ENCODE results near the gene SEC61B. TPM values are rescaled to one million over a fixed set of nuclear protein-coding genes. Genes with fewer than 3 reads are reported as not detected.
"Not testable (repeated sequence)": the region's sequence is repeated elsewhere in the genome, so short reads cannot be mapped to it uniquely, and the experiment has no call there.

The SEC61B gene
- total RNA-seq, 2 donors from 2014 or later: 153 to 187 TPM

DNA sequence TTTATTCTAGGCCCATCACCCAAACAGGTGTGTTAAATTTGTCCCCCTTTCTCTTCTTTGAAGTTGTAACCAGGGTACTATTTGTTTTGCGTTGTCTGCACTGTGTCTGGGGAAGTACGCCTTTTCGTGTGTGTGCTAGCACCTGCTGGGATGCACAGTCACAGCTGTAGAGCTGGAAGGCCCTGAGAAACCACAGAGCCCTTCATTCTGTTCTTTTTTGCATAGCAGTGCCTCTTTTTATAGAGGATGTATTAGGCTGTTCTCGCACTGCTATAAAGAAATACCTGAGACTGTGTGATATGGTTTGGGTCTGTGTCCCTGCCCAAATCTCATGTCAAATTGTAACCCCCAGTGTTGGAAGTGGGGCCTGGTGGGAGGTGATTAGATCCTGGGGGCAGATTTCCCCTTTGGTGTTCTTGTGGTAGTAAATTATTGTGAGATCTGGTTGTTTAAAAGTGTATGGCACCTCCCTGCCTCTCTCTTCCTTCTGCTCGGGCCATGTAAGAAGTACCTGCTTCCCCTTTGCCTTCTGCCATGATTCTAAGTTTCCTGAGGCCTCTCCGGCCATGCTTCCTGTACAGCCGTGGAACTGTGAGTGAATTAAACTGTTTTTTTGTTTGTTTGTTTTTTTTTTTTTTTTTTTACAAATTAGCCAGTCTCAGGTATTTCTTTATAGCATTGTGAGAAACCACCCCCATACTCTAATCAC, 14.0 kb downstream of the SEC61B start:
- TF ChIP-seq CTCF (conservative IDR thresholded peaks at IDR 0.05): no peak
- H3K4me1 ChIP-seq (ENCODE audit: control insufficient read depth, insufficient read depth, low read length): no peaks in the 10 kb centered on the region
- H3K36me3 ChIP-seq (ENCODE audit: control insufficient read depth, insufficient read depth, low read length): peaks cover 37% of the 10 kb centered on the region
- H3K4me3 ChIP-seq (ENCODE audit: low read length): no peak overlapping the region
- H3K9me3 ChIP-seq (ENCODE audit: control insufficient read depth, low read length): no peaks in the 10 kb centered on the region
- 86 to 100% methylated on average over 4 to 7 of the region's 7 CpGs for WGBS, 2 experiments (ENCODE audit: insufficient coverage in 1 of 2, insufficient read length in 1 of 2)
- H3K27me3 Mint-ChIP-seq (ENCODE audit: insufficient read depth): no peaks in the 10 kb centered on the region
- peaks cover 11% of the 10 kb centered on the region for H3K4me1 Mint-ChIP-seq
- H3K9me3 Mint-ChIP-seq: no peaks in the 10 kb centered on the region
- no peaks in the 10 kb centered on the region for H3K27me3 ChIP-seq (ENCODE audit: control insufficient read depth, insufficient read depth, low read length, poor library complexity, severe bottlenecking)
- H3K27ac ChIP-seq (ENCODE audit: low read depth, low read length): no peak overlapping the region
- no peak overlapping the region for H3K27ac Mint-ChIP-seq
- H3K9ac ChIP-seq (ENCODE audit: extremely low read depth, low read length, poor library complexity, severe bottlenecking): no peak overlapping the region
- peaks cover 8% of the 10 kb centered on the region for H3K36me3 Mint-ChIP-seq (ENCODE audit: low read depth)
- H3K4me3 Mint-ChIP-seq: no peak overlapping the region
- DNase-seq: no peak

GRCh38 chr9:99237356-99237755, 15.3 kb downstream of the SEC61B start:
- no peaks in the 10 kb centered on the region for H3K4me1 ChIP-seq (ENCODE audit: control insufficient read depth, insufficient read depth, low read length)
- H3K27ac ChIP-seq (ENCODE audit: low read depth, low read length): no peak overlapping the region
- no peaks in the 10 kb centered on the region for H3K9me3 ChIP-seq (ENCODE audit: control insufficient read depth, low read length)
- no peaks in the 10 kb centered on the region for H3K27me3 Mint-ChIP-seq (ENCODE audit: insufficient read depth)
- no peak for TF ChIP-seq CTCF (conservative IDR thresholded peaks at IDR 0.05)
- DNase-seq: no peak
- H3K27ac Mint-ChIP-seq: no peak overlapping the region
- H3K36me3 Mint-ChIP-seq (ENCODE audit: low read depth): peaks cover 9% of the 10 kb centered on the region
- no peak overlapping the region for H3K9ac ChIP-seq (ENCODE audit: extremely low read depth, low read length, poor library complexity, severe bottlenecking)
- H3K9me3 Mint-ChIP-seq: no peaks in the 10 kb centered on the region
- H3K27me3 ChIP-seq (ENCODE audit: control insufficient read depth, insufficient read depth, low read length, poor library complexity, severe bottlenecking): no peaks in the 10 kb centered on the region
- H3K4me1 Mint-ChIP-seq: peaks cover 11% of the 10 kb centered on the region
- H3K4me3 Mint-ChIP-seq: no peak overlapping the region
- peaks cover 25% of the 10 kb centered on the region for H3K36me3 ChIP-seq (ENCODE audit: control insufficient read depth, insufficient read depth, low read length)
- no peak overlapping the region for H3K4me3 ChIP-seq (ENCODE audit: low read length)

GRCh38 chr9:99237849-99238248, 15.8 kb downstream of the SEC61B start:
- not testable (repeated sequence) for DNase-seq

DNA sequence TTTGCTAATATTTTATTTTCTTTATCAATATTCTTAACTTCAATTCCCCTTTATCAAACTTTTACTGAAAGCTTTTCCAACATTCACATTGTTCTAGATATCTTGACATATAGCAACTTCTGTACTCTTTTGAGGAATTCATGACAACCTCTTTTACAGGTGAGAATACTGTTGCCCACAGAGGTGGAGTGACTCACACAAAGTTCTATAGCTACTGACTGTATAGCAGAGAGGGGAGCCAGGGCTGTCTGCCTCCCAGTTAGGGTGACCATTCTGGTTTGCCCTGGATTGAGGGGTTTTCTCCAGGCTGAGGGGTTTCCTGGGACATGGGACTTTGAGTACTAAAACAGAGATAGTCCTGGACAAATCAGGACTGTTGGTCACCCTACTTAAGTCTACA, 16.2 kb downstream of the SEC61B start:
- H3K9me3 Mint-ChIP-seq: peaks cover 2% of the 10 kb centered on the region
- H3K36me3 Mint-ChIP-seq (ENCODE audit: low read depth): peaks cover 9% of the 10 kb centered on the region
- H3K27ac Mint-ChIP-seq: no peak overlapping the region
- H3K27me3 ChIP-seq (ENCODE audit: control insufficient read depth, insufficient read depth, low read length, poor library complexity, severe bottlenecking): no peaks in the 10 kb centered on the region
- H3K9me3 ChIP-seq (ENCODE audit: control insufficient read depth, low read length): no peaks in the 10 kb centered on the region
- no peaks in the 10 kb centered on the region for H3K27me3 Mint-ChIP-seq (ENCODE audit: insufficient read depth)
- H3K27ac ChIP-seq (ENCODE audit: low read depth, low read length): no peak overlapping the region
- peaks cover 11% of the 10 kb centered on the region for H3K4me1 Mint-ChIP-seq
- no peak for DNase-seq
- H3K9ac ChIP-seq (ENCODE audit: extremely low read depth, low read length, poor library complexity, severe bottlenecking): no peak overlapping the region
- no peaks in the 10 kb centered on the region for H3K4me1 ChIP-seq (ENCODE audit: control insufficient read depth, insufficient read depth, low read length)
- no peak for TF ChIP-seq CTCF (conservative IDR thresholded peaks at IDR 0.05)
- no peak overlapping the region for H3K4me3 ChIP-seq (ENCODE audit: low read length)
- H3K36me3 ChIP-seq (ENCODE audit: control insufficient read depth, insufficient read depth, low read length): peaks cover 15% of the 10 kb centered on the region
- no peak overlapping the region for H3K4me3 Mint-ChIP-seq

More at GRCh38 chr9:99237849-99238248, 15.8 kb downstream of the SEC61B start:
- H3K36me3 ChIP-seq (ENCODE audit: control insufficient read depth, insufficient read depth, low read length): peaks cover 20% of the 10 kb centered on the region
- not testable (repeated sequence) for H3K27ac Mint-ChIP-seq; H3K27me3 Mint-ChIP-seq (ENCODE audit: insufficient read depth); H3K4me1 ChIP-seq (ENCODE audit: control insufficient read depth, insufficient read depth, low read length); H3K4me3 ChIP-seq (ENCODE audit: low read length); H3K9me3 ChIP-seq (ENCODE audit: control insufficient read depth, low read length); H3K27me3 ChIP-seq (ENCODE audit: control insufficient read depth, insufficient read depth, low read length, poor library complexity, severe bottlenecking); H3K9me3 Mint-ChIP-seq; H3K27ac ChIP-seq (ENCODE audit: low read depth, low read length); H3K9ac ChIP-seq (ENCODE audit: extremely low read depth, low read length, poor library complexity, severe bottlenecking); H3K4me3 Mint-ChIP-seq
- Mint-ChIP-seq H3K36me3 (ENCODE audit: low read depth) (peaks cover 12% of the 10 kb centered on the region), H3K4me1 (peaks cover 11% of the 10 kb centered on the region)
- WGBS, 2 experiments (ENCODE audit: insufficient coverage in 1 of 2, insufficient read length in 1 of 2): 97% methylated on average over 4 of the region's 4 CpGs

Measured in endodermal cell (in vitro differentiated cells).